HepG2 (cell line): ENCODE measurements around the gene ACVR1C. TPM values are rescaled to one million over a fixed set of nuclear protein-coding genes. Genes with fewer than 3 reads are reported as not detected.
A peak's percentile ranks its signal among the peaks of the same experiment; 100 is the strongest.

Experiments
- BCLAF1 ChIP-seq: fragments of 450-650 bp; IDR thresholded peaks from 2 replicates; pipeline ENCODE4 v1.6.1; 2017; ENCODE audit warnings: mild to moderate bottlenecking
- BORCS8-MEF2B ChIP-seq: sonication (generic); formaldehyde crosslinking; IDR thresholded peaks from 2 replicates; pipeline ENCODE4 v1.8.0; 2022; ENCODE audit warnings: mild to moderate bottlenecking, missing genetic modification reagents
- E2F2 ChIP-seq: sonication (generic); formaldehyde crosslinking; IDR thresholded peaks from 2 replicates; pipeline ENCODE4 v1.4.0; 2020; ENCODE audit warnings: missing genetic modification reagents, borderline replicate concordance
- LCORL ChIP-seq, 2 experiments: fragments of 450-650 bp in 1 of 2; sonication (generic) in 1 of 2; formaldehyde crosslinking in 1 of 2; IDR thresholded peaks; 2 replicates each; pipeline versions ENCODE4 v1.5.0 to v1.6.1; 2017 to 2020; ENCODE audit warnings: antibody characterized with exemption in 1 of 2, missing genetic modification reagents in 1 of 2
- MIER2 ChIP-seq: IDR thresholded peaks from 2 replicates; pipeline ENCODE4 v1.6.1; 2016; ENCODE audit warnings: missing biosample characterization, missing genetic modification reagents
- NONO ChIP-seq, 2 experiments: fragments of 450-650 bp in 1 of 2; sonication (generic) in 1 of 2; formaldehyde crosslinking in 1 of 2; IDR thresholded peaks in 1 of 2; conservative IDR thresholded peaks in 1 of 2; 2 replicates each; pipeline versions ENCODE4 v1.6.1 to v1.8.0; 2017 to 2022; ENCODE audit warnings: mild to moderate bottlenecking in 1 of 2, missing genetic modification reagents in 1 of 2, moderate library complexity in 1 of 2
- REST ChIP-seq, 2 experiments: IDR thresholded peaks; 2 replicates each; pipeline ENCODE4 v1.6.1; 2011 to 2012; ENCODE audit warnings: low read length in 2 of 2, borderline replicate concordance in 1 of 2, low read depth in 1 of 2, mild to moderate bottlenecking in 1 of 2, moderate library complexity in 1 of 2
- RFX5 ChIP-seq: IDR thresholded peaks from 2 replicates; pipeline ENCODE4 v1.6.1; 2011; ENCODE audit warnings: low read depth, low read length, improper control_type of control experiment
- SIN3A ChIP-seq: IDR thresholded peaks from 2 replicates; pipeline ENCODE4 v1.6.1; 2011; ENCODE audit warnings: low read depth, mild to moderate bottlenecking, control low read depth, low read length, borderline replicate concordance
- SMAD3 ChIP-seq: sonication (generic); formaldehyde crosslinking; IDR thresholded peaks from 2 replicates; pipeline ENCODE4 v1.4.0; 2020; ENCODE audit warnings: missing genetic modification reagents
- YEATS4 ChIP-seq: sonication (generic); formaldehyde crosslinking; IDR thresholded peaks from 2 replicates; pipeline ENCODE4 v1.4.0; 2020; ENCODE audit warnings: missing genetic modification reagents, borderline replicate concordance
- ZHX1 ChIP-seq: sonication (generic); formaldehyde crosslinking; IDR thresholded peaks from 2 replicates; pipeline ENCODE4 v1.8.1; 2022; ENCODE audit warnings: low read depth, mild to moderate bottlenecking, missing genetic modification reagents
- ZNF232 ChIP-seq: sonication (generic); formaldehyde crosslinking; IDR thresholded peaks from 2 replicates; pipeline ENCODE4 v1.4.0; 2020; ENCODE audit warnings: missing genetic modification reagents, borderline replicate concordance
- ZNF253 ChIP-seq: sonication (generic); formaldehyde crosslinking; IDR thresholded peaks from 2 replicates; pipeline ENCODE4 v1.8.0; 2022; ENCODE audit warnings: mild to moderate bottlenecking, missing genetic modification reagents, borderline replicate concordance
- ZNF562 ChIP-seq: sonication (generic); formaldehyde crosslinking; IDR thresholded peaks from 2 replicates; pipeline ENCODE4 v1.8.0; 2022; ENCODE audit warnings: missing genetic modification reagents, borderline replicate concordance
- polyA plus RNA-seq, 8 experiments: library from polyadenylated mRNA; depleted of rRNA in 3 of 8; stranded (reverse) in 7 of 8; unstranded in 1 of 8; fragments of >200 nt; fragmentation: Illumina TruSeq in 4 of 8; extraction: Trizol in 4 of 8; gene quantifications; 2 replicates each; pipeline versions ENCODE4 v1.2.1 to v1.2.3, GENCODE V29; 2011 to 2016; ENCODE audit warnings: low read depth in 4 of 8, missing spikeins in 1 of 8, mixed read lengths in 1 of 8; ENCODE audit not compliant: insufficient read depth in 1 of 8
- total RNA-seq, 5 experiments: library from RNA; depleted of rRNA; stranded (reverse); fragments of >200 nt; fragmentation: Illumina TruSeq; extraction: Trizol; gene quantifications; 2 replicates each; pipeline ENCODE4 v1.2.3, GENCODE V29; 2016; ENCODE audit warnings: low read depth in 1 of 5

ACVR1C gene
- total and polyA plus RNA-seq, 2 of the 13 experiments (the other 11 are each of a cell fraction or from before 2014, with no cell fraction given), result 0.05 to 1.0 TPM

GRCh38 chr2:157628477-157629415 lies at the start of gene ACVR1C (continued):
- TF ChIP-seq SIN3A (0 out of 2 replicates have a peak, but pooled peaks have one; percentile 35), ZNF253 (CRISPR knock-in tag) (peak; percentile 91; the same call in 1 of the 2 replicates), ZHX1 (0 out of 2 replicates have a peak, but pooled peaks have one; percentile 37), ZNF562 (CRISPR knock-in tag) (peak; percentile 66; the same call in 1 of the 2 replicates), ZNF232 (CRISPR knock-in tag) (peak; percentile 24; the same call in 1 of the 2 replicates), NONO (IDR thresholded peaks at IDR 0.05) (no peak), NONO (CRISPR knock-in tag; conservative IDR thresholded peaks at IDR 0.05) (peak; percentile 75; the same call in 1 of the 2 replicates), BORCS8-MEF2B (peak; percentile 71; the same call in 1 of the 2 replicates), BCLAF1 (no peak), SMAD3 (CRISPR knock-in tag) (peak; percentile 2; the same call in 1 of the 2 replicates), YEATS4 (CRISPR knock-in tag) (peak; percentile 54), MIER2 (CRISPR knock-in tag) (peak; percentile 63), REST (IDR thresholded peaks at IDR 0.05; ENCODE audit: borderline replicate concordance in 1 of 2, low read depth in 1 of 2, low read length in 2 of 2) (peak in 1 of 2 experiments; percentile 78; a peak in 3 of 4 replicates), LCORL (IDR thresholded peaks at IDR 0.05) (no peak), LCORL (CRISPR knock-in tag; IDR thresholded peaks at IDR 0.05) (peak; percentile 69; the same call in 1 of the 2 replicates), E2F2 (CRISPR knock-in tag) (peak; percentile 62; the same call in 1 of the 2 replicates), RFX5 (0 out of 2 replicates have a peak, but pooled peaks have one; percentile 30)
